Measurements from ENCODE around the gene SIGLEC12.

SIGLEC12 gene

DNA sequence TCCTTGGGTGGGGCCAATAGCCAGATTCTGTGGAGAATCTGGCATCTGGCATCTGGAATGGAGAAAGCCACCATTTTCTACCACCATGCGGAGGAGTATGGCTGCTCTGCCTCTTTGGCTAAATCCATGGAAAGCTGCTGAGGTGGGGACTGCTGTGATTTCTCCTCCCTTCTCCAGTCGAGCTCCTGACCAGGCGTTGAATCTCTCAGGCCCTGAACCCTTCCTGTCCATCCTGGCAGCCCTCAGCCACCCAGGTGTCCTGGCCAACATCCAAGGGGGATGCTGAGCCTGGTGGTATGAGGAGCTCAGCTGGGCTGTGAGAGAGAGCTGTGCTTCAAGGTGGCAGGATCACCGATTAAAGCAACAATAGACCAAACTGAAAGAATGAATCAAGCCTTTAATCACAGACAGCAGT is 47.3 kb upstream of the SIGLEC12 start:
- H2BK15ac ChIP-seq (ENCODE audit: low read depth, poor library complexity, severe bottlenecking): no peak overlapping the region
- H2AFZ ChIP-seq (ENCODE audit: low read depth, low read length): no peak overlapping the region
- H2BK120ac ChIP-seq (ENCODE audit: low read depth, low read length): no peak overlapping the region
- no peaks in the 10 kb centered on the region for H3K9me3 ChIP-seq (ENCODE audit: control insufficient read depth, low read length)
- H3K27me3 ChIP-seq (ENCODE audit: control insufficient read depth in 1 of 2, insufficient read depth in 1 of 2, low read length in 2 of 2): peaks cover 0 to 9% of the 10 kb centered on the region in 2 experiments
- H4K91ac ChIP-seq (ENCODE audit: low read length): peak overlapping the region; percentile 22
- H3K79me1 ChIP-seq (replicated peaks; ENCODE audit: low read length, poor library complexity, severe bottlenecking): no peaks in the 10 kb centered on the region
- H3K36me3 ChIP-seq (ENCODE audit: control insufficient read depth in 1 of 2, insufficient read depth in 2 of 2, low read depth in 1 of 2, low read length in 2 of 2): no peaks in the 10 kb centered on the region
- H3K4ac ChIP-seq (ENCODE audit: low read depth in 1 of 2, low read length in 2 of 2): no peak overlapping the region
- no peak overlapping the region for H3K14ac ChIP-seq (ENCODE audit: low read length in 2 of 2)
- no peak overlapping the region for H3K23ac ChIP-seq (ENCODE audit: low read length in 2 of 2)
- H3K4me3 ChIP-seq (ENCODE audit: insufficient read depth in 1 of 2, low read depth in 1 of 2, low read length in 2 of 2): no peak overlapping the region
- H3K4me1 ChIP-seq (ENCODE audit: control insufficient read depth, insufficient read depth, low read depth, low read length): peaks cover 1% of the 10 kb centered on the region
- no peak overlapping the region for H3K9ac ChIP-seq (ENCODE audit: low read length)
- H3K27ac ChIP-seq (ENCODE audit: low read length, poor library complexity, severe bottlenecking): no peak overlapping the region
- H3K4me2 ChIP-seq (ENCODE audit: low read length, poor library complexity, severe bottlenecking): no peak overlapping the region
- no peak overlapping the region for H4K8ac ChIP-seq (ENCODE audit: low read length)
- H2BK12ac ChIP-seq (ENCODE audit: low read length in 2 of 2): peak overlapping the region in 1 of 2 experiments; percentile 25
- no peak overlapping the region for H2AK5ac ChIP-seq (ENCODE audit: low read length, severe bottlenecking)
- DNase-seq: no peak
- no peak overlapping the region for H3K18ac ChIP-seq (ENCODE audit: low read depth in 1 of 2, low read length in 2 of 2)
- H2BK5ac ChIP-seq (ENCODE audit: low read depth, low read length, poor library complexity, severe bottlenecking): no peak overlapping the region
- WGBS: 89% methylated on average over 1 of the region's 4 CpGs

DNA sequence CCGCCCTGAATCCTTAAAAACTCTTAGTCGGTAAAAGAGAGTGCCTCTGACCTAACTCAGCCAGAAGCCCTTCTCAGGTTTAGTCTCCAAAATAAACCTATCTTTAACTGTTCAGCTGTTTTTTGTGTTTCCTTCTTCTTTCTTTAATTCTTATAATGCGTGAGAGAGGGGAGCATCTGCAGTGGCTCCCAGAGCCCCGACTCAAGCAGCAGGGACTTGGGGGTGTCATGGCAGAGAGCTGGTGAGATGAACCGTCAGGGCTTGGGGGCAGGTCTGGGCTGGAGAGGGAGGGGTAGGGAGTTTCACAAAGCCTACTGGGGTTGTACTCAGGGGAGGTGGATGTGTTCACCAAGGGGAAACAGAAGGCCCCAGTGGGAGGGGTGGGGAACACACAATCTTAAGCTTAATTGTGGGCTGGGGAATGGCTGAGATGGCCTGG is 46.6 kb upstream of the SIGLEC12 start:
- Histone ChIP-seq H3K4me1 (ENCODE audit: control insufficient read depth, insufficient read depth, low read depth, low read length) (peaks cover 1% of the 10 kb centered on the region), H3K9me3 (ENCODE audit: control insufficient read depth, low read length) (no peaks in the 10 kb centered on the region), H3K27ac (ENCODE audit: low read length, poor library complexity, severe bottlenecking) (no peak overlapping the region), H3K18ac (ENCODE audit: low read depth in 1 of 2, low read length in 2 of 2) (no peak overlapping the region), H3K4me3 (ENCODE audit: insufficient read depth in 1 of 2, low read depth in 1 of 2, low read length in 2 of 2) (no peak overlapping the region), H3K36me3 (ENCODE audit: control insufficient read depth in 1 of 2, insufficient read depth in 2 of 2, low read depth in 1 of 2, low read length in 2 of 2) (no peaks in the 10 kb centered on the region), H3K14ac (ENCODE audit: low read length in 2 of 2) (no peak overlapping the region), H3K4ac (ENCODE audit: low read depth in 1 of 2, low read length in 2 of 2) (no peak overlapping the region), H2BK15ac (ENCODE audit: low read depth, poor library complexity, severe bottlenecking) (no peak overlapping the region), H2AFZ (ENCODE audit: low read depth, low read length) (no peak overlapping the region), H4K91ac (ENCODE audit: low read length) (no peak overlapping the region), H2AK5ac (ENCODE audit: low read length, severe bottlenecking) (no peak overlapping the region), H3K23ac (ENCODE audit: low read length in 2 of 2) (no peak overlapping the region), H3K4me2 (ENCODE audit: low read length, poor library complexity, severe bottlenecking) (no peak overlapping the region), H2BK5ac (ENCODE audit: low read depth, low read length, poor library complexity, severe bottlenecking) (no peak overlapping the region), H2BK120ac (ENCODE audit: low read depth, low read length) (no peak overlapping the region), H3K79me1 (replicated peaks; ENCODE audit: low read length, poor library complexity, severe bottlenecking) (no peaks in the 10 kb centered on the region), H4K8ac (ENCODE audit: low read length) (no peak overlapping the region), H3K27me3 (ENCODE audit: control insufficient read depth in 1 of 2, insufficient read depth in 1 of 2, low read length in 2 of 2) (peaks cover 0 to 9% of the 10 kb centered on the region in 2 experiments), H3K9ac (ENCODE audit: low read length) (no peak overlapping the region), H2BK12ac (ENCODE audit: low read length in 2 of 2) (no peak overlapping the region)
- 69% methylated on average over 5 of the region's 5 CpGs for WGBS
- no peak for DNase-seq

DNA sequence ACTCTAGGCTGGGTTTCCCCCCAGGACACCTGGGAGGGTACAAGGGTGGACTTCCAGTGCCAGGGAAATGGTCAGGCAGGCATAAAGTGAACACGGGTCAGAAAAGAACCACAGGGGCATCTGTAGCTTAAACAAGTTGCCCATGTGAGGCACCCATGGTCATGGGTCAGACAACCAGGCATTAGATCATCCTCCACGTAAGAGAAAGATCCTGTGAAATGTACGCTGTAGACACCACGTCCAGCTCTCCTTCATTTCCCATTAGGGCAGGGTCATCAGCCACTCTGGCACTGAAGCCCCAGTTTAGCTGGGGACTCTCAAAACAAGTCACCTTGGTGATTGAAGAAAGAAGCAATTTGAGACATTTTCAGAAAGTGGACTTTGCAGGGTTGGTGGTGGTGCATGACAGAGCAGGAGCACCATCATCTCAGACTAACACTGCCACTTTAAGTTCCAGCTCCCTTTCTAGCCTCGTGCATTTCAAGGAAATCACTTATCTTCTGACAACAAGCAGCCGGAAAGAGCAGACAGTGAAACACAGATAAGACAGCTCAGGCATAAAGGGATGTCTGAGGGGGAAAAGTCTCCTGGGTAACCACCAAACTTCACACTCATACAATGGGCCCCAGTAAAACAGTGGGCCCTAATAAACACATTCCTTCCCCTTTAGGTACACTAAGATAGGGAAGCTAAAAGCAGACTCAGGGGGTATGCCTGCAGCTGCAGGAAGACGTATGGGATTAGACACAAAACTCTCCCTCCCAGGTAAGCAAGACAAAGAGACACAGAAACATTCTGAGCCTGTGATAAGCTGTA is 46.0 kb upstream of the SIGLEC12 start:
- H3K9ac ChIP-seq (ENCODE audit: low read length): no peak overlapping the region
- H3K36me3 ChIP-seq (ENCODE audit: control insufficient read depth in 1 of 2, insufficient read depth in 2 of 2, low read depth in 1 of 2, low read length in 2 of 2): no peaks in the 10 kb centered on the region
- no peak overlapping the region for H2BK120ac ChIP-seq (ENCODE audit: low read depth, low read length)
- no peak overlapping the region for H2BK5ac ChIP-seq (ENCODE audit: low read depth, low read length, poor library complexity, severe bottlenecking)
- no peak overlapping the region for H2BK15ac ChIP-seq (ENCODE audit: low read depth, poor library complexity, severe bottlenecking)
- no peak overlapping the region for H3K18ac ChIP-seq (ENCODE audit: low read depth in 1 of 2, low read length in 2 of 2)
- no peak overlapping the region for H2AFZ ChIP-seq (ENCODE audit: low read depth, low read length)
- no peaks in the 10 kb centered on the region for H3K9me3 ChIP-seq (ENCODE audit: control insufficient read depth, low read length)
- DNase-seq: peak; percentile 33
- H4K91ac ChIP-seq (ENCODE audit: low read length): no peak overlapping the region
- H2AK5ac ChIP-seq (ENCODE audit: low read length, severe bottlenecking): no peak overlapping the region
- no peak overlapping the region for H3K4me2 ChIP-seq (ENCODE audit: low read length, poor library complexity, severe bottlenecking)
- H3K27me3 ChIP-seq (ENCODE audit: control insufficient read depth in 1 of 2, insufficient read depth in 1 of 2, low read length in 2 of 2): peaks cover 0 to 15% of the 10 kb centered on the region in 2 experiments
- H2BK12ac ChIP-seq (ENCODE audit: low read length in 2 of 2): no peak overlapping the region
- no peak overlapping the region for H3K23ac ChIP-seq (ENCODE audit: low read length in 2 of 2)
- H3K4ac ChIP-seq (ENCODE audit: low read depth in 1 of 2, low read length in 2 of 2): no peak overlapping the region
- H3K14ac ChIP-seq (ENCODE audit: low read length in 2 of 2): no peak overlapping the region
- H3K4me1 ChIP-seq (ENCODE audit: control insufficient read depth, insufficient read depth, low read depth, low read length): peaks cover 1% of the 10 kb centered on the region
- no peak overlapping the region for H4K8ac ChIP-seq (ENCODE audit: low read length)
- no peaks in the 10 kb centered on the region for H3K79me1 ChIP-seq (replicated peaks; ENCODE audit: low read length, poor library complexity, severe bottlenecking)
- H3K4me3 ChIP-seq (ENCODE audit: insufficient read depth in 1 of 2, low read depth in 1 of 2, low read length in 2 of 2): no peak overlapping the region
- WGBS: 46% methylated on average over 5 of the region's 7 CpGs
- no peak overlapping the region for H3K27ac ChIP-seq (ENCODE audit: low read length, poor library complexity, severe bottlenecking)

DNA sequence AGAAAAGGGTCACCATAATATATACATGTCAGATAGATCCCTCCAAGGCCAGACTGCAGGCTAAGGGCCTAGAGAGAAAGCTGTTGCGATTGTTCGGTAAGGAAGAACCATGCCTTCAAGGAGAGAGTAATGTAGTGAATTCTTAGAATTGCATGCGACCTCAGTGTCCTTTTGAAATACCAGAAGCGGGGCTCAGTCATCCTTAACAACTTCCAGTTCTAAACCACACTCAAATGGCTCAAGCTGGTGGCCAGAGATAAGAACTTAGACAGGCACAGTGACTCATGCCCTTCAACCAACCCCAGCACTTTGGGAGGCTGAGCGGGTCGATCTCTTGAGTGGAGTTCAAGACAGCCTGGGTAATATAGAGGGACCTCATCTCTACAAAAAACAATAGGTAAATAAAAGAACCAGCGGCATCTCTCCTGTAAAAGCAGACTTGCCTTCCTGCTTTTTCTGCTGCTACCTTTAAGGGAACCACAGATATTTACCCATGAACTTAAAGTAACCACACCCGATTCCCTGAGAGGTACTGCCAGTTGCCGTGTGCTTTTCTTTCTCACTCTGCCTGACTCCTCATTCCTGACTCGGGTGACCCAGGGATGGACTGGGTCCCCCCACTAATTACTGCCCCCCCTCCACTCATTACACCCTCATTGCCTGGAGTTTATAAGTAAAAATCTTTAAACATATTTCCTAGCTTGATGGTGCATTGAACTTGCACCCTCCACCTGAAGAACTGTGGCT is 45.2 kb upstream of the SIGLEC12 start:
- Histone ChIP-seq H4K8ac (ENCODE audit: low read length) (no peak overlapping the region), H3K36me3 (ENCODE audit: control insufficient read depth in 1 of 2, insufficient read depth in 2 of 2, low read depth in 1 of 2, low read length in 2 of 2) (no peaks in the 10 kb centered on the region), H4K91ac (ENCODE audit: low read length) (no peak overlapping the region), H3K9ac (ENCODE audit: low read length) (no peak overlapping the region), H3K4me3 (ENCODE audit: insufficient read depth in 1 of 2, low read depth in 1 of 2, low read length in 2 of 2) (no peak overlapping the region), H3K79me1 (replicated peaks; ENCODE audit: low read length, poor library complexity, severe bottlenecking) (no peaks in the 10 kb centered on the region), H3K4ac (ENCODE audit: low read depth in 1 of 2, low read length in 2 of 2) (no peak overlapping the region), H3K27me3 (ENCODE audit: control insufficient read depth in 1 of 2, insufficient read depth in 1 of 2, low read length in 2 of 2) (peaks cover 0 to 22% of the 10 kb centered on the region in 2 experiments), H3K18ac (ENCODE audit: low read depth in 1 of 2, low read length in 2 of 2) (no peak overlapping the region), H2BK5ac (ENCODE audit: low read depth, low read length, poor library complexity, severe bottlenecking) (no peak overlapping the region), H3K9me3 (ENCODE audit: control insufficient read depth, low read length) (no peaks in the 10 kb centered on the region), H3K4me2 (ENCODE audit: low read length, poor library complexity, severe bottlenecking) (no peak overlapping the region), H3K14ac (ENCODE audit: low read length in 2 of 2) (no peak overlapping the region), H3K27ac (ENCODE audit: low read length, poor library complexity, severe bottlenecking) (no peak overlapping the region), H2BK120ac (ENCODE audit: low read depth, low read length) (no peak overlapping the region), H2AFZ (ENCODE audit: low read depth, low read length) (no peak overlapping the region), H2AK5ac (ENCODE audit: low read length, severe bottlenecking) (no peak overlapping the region), H2BK15ac (ENCODE audit: low read depth, poor library complexity, severe bottlenecking) (no peak overlapping the region), H2BK12ac (ENCODE audit: low read length in 2 of 2) (no peak overlapping the region), H3K23ac (ENCODE audit: low read length in 2 of 2) (no peak overlapping the region), H3K4me1 (ENCODE audit: control insufficient read depth, insufficient read depth, low read depth, low read length) (peaks cover 1% of the 10 kb centered on the region)
- DNase-seq: peak; percentile 69
- WGBS: 51% methylated on average over 7 of the region's 10 CpGs

Data from mesenchymal stem cell (in vitro differentiated cells and primary cell).